HEK293T (cell line): Measurements from ENCODE around the gene SH3RF3.

Source experiments
- CTCF ChIA-PET: fragments of 350-600 bp; formaldehyde crosslinking; extraction: SDS; loops from one replicate; lab custom pipeline; 2021; ENCODE audit warnings: antibody characterized with exemption, inconsistent platforms; lab: Yijun Ruan, JAX
- POLR2A ChIA-PET: fragments of 350-600 bp; formaldehyde crosslinking; extraction: SDS; loops from one replicate; lab custom pipeline; 2020; ENCODE audit warnings: antibody characterized with exemption, inconsistent platforms; lab: Yijun Ruan, JAX
- DNase-seq: peaks from one replicate; pipeline ENCODE4 v3.0.0; 2012; ENCODE audit warnings: mixed read lengths; ENCODE audit errors: extremely low spot score
- ARNT ChIP-seq: fragments of 450-650 bp; IDR thresholded peaks from 2 replicates; pipeline ENCODE4 v1.6.1; 2017; ENCODE audit warnings: mild to moderate bottlenecking
- BHLHE40 ChIP-seq: fragments of 450-650 bp; IDR thresholded peaks from 2 replicates; pipeline ENCODE4 v1.6.1; 2016; ENCODE audit warnings: mild to moderate bottlenecking, moderate library complexity, borderline replicate concordance
- CTBP1 ChIP-seq: fragments of 450-650 bp; IDR thresholded peaks from 2 replicates; pipeline ENCODE4 v1.6.1; 2016; ENCODE audit warnings: borderline replicate concordance
- ELF4 ChIP-seq: fragments of 450-650 bp; IDR thresholded peaks from 2 replicates; pipeline ENCODE4 v1.6.1; 2017; ENCODE audit warnings: antibody characterized with exemption
- FOXA1 ChIP-seq: fragments of 450-650 bp; IDR thresholded peaks from 2 replicates; pipeline ENCODE4 v1.6.1; 2016; ENCODE audit warnings: mild to moderate bottlenecking
- FOXK2 ChIP-seq: fragments of 450-650 bp; IDR thresholded peaks from 2 replicates; pipeline ENCODE4 v1.6.1; 2016; ENCODE audit warnings: mild to moderate bottlenecking
- FOXM1 ChIP-seq: fragments of 450-650 bp; IDR thresholded peaks from 2 replicates; pipeline ENCODE4 v1.6.1; 2017; ENCODE audit warnings: mild to moderate bottlenecking, borderline replicate concordance
- HDGF ChIP-seq: fragments of 450-650 bp; IDR thresholded peaks from 2 replicates; pipeline ENCODE4 v1.6.1; 2017; ENCODE audit warnings: antibody characterized with exemption, borderline replicate concordance
- L3MBTL2 ChIP-seq: fragments of 450-650 bp; conservative IDR thresholded peaks from 2 replicates; pipeline ENCODE4 v1.6.1; 2016; ENCODE audit warnings: mild to moderate bottlenecking
- LEF1 ChIP-seq: fragments of 450-650 bp; IDR thresholded peaks from 2 replicates; pipeline ENCODE4 v1.6.1; 2017; ENCODE audit warnings: mild to moderate bottlenecking, borderline replicate concordance
- NFRKB ChIP-seq: fragments of 450-650 bp; IDR thresholded peaks from 2 replicates; pipeline ENCODE4 v1.6.1; 2016; ENCODE audit warnings: mild to moderate bottlenecking, moderate library complexity
- PKNOX1 ChIP-seq: fragments of 450-650 bp; IDR thresholded peaks from 2 replicates; pipeline ENCODE4 v1.6.1; 2016
- SP1 ChIP-seq: fragments of 450-650 bp; IDR thresholded peaks from 2 replicates; pipeline ENCODE4 v1.6.1; 2017
- SUZ12 ChIP-seq: fragments of 450-650 bp; IDR thresholded peaks from 2 replicates; pipeline ENCODE4 v1.6.1; 2016; ENCODE audit warnings: mild to moderate bottlenecking
- TARDBP ChIP-seq: fragments of 450-650 bp; IDR thresholded peaks from 2 replicates; pipeline ENCODE4 v1.6.1; 2016
- ZNF384 ChIP-seq: fragments of 450-650 bp; IDR thresholded peaks from 2 replicates; pipeline ENCODE4 v1.6.1; 2016

SH3RF3 gene

GRCh38 chr2:109128616-109129355 is at the start of gene SH3RF3:
Gene SH3RF3, plus strand, starts transcription at chr2:109129205.
- ChIA-PET POLR2A (no interaction called here), CTCF (interaction anchor here (0.8 to 1.7 kb wide), 4 partner anchors 11 to 382 kb away, joined by 3 to 11 read pairs (median 4); no protein-coding TSS in a partner anchor)
- DNase-seq: peak; percentile 37
- TF ChIP-seq HDGF: no peak
- TF ChIP-seq L3MBTL2: peak; percentile 76
- no peak for TF ChIP-seq SUZ12

GRCh38 chr2:109079590-109079989 is 49.4 kb upstream of the SH3RF3 start:
- no peak for DNase-seq
- ChIA-PET CTCF (no interaction called here), POLR2A (no interaction called here)
- TF ChIP-seq PKNOX1: no peak
- no peak for TF ChIP-seq FOXA1
- TF ChIP-seq NFRKB: no peak
- TF ChIP-seq FOXK2: no peak
- TF ChIP-seq ZNF384: no peak
- no peak for TF ChIP-seq TARDBP
- no peak for TF ChIP-seq ARNT
- no peak for TF ChIP-seq L3MBTL2
- no peak for TF ChIP-seq BHLHE40
- no peak for TF ChIP-seq SUZ12
- TF ChIP-seq LEF1: no peak

- ChIA-PET CTCF (no interaction called here), POLR2A (no interaction called here)
- no peak for DNase-seq
- TF ChIP-seq TARDBP: no peak
- no peak for TF ChIP-seq ARNT
- no peak for TF ChIP-seq ELF4
- no peak for TF ChIP-seq ZNF384
- TF ChIP-seq NFRKB: no peak
- TF ChIP-seq FOXM1: no peak
- TF ChIP-seq FOXA1: no peak
- no peak for TF ChIP-seq SUZ12
- TF ChIP-seq HDGF: no peak
- TF ChIP-seq CTBP1: no peak
- TF ChIP-seq BHLHE40: no peak
- TF ChIP-seq L3MBTL2: no peak
- TF ChIP-seq PKNOX1: no peak
- no peak for TF ChIP-seq FOXK2
- no peak for TF ChIP-seq SP1
- TF ChIP-seq LEF1: no peak
Observed at GRCh38 chr2:109080109-109080508, 48.9 kb upstream of the SH3RF3 start.

GRCh38 chr2:109080757-109081156 is 48.2 kb upstream of the SH3RF3 start:
- TF ChIP-seq FOXA1: no peak
- no peak for TF ChIP-seq TARDBP
- TF ChIP-seq SP1: no peak
- TF ChIP-seq ARNT: no peak
- no peak for TF ChIP-seq NFRKB
- no peak for TF ChIP-seq L3MBTL2
- no peak for TF ChIP-seq FOXM1
- TF ChIP-seq ELF4: no peak
- no peak for TF ChIP-seq CTBP1
- TF ChIP-seq HDGF: no peak
- no peak for TF ChIP-seq ZNF384
- POLR2A ChIA-PET: no interaction called here
- CTCF ChIA-PET: no interaction called here
- no peak for DNase-seq

- no peak for DNase-seq
- POLR2A ChIA-PET: no interaction called here
- CTCF ChIA-PET: no interaction called here
- TF ChIP-seq FOXA1 (no peak), CTBP1 (no peak), SP1 (no peak), L3MBTL2 (no peak)
Observed at GRCh38 chr2:109081374-109081773, 47.6 kb upstream of the SH3RF3 start.

- CTCF ChIA-PET: no interaction called here
- TF ChIP-seq PKNOX1 (no peak), BHLHE40 (no peak), FOXK2 (no peak), NFRKB (no peak)
- no peak for DNase-seq
- POLR2A ChIA-PET: no interaction called here
Observed at GRCh38 chr2:109083771-109084170, 45.2 kb upstream of the SH3RF3 start.

GRCh38 chr2:109084341-109084740 is 44.7 kb upstream of the SH3RF3 start:
- TF ChIP-seq BHLHE40 (no peak), PKNOX1 (no peak), HDGF (no peak), FOXK2 (no peak), LEF1 (no peak), L3MBTL2 (no peak), ZNF384 (no peak), SP1 (no peak), ARNT (no peak), TARDBP (no peak), FOXA1 (no peak), ELF4 (no peak), FOXM1 (no peak), NFRKB (no peak), SUZ12 (no peak), CTBP1 (no peak)
- no peak for DNase-seq
- ChIA-PET POLR2A (no interaction called here), CTCF (no interaction called here)
